Colon (tissue), 2 donors: ENCODE measurements around the gene TMEM200A.

ENCODE experiments used
- FAIRE-seq: peaks from 2 replicates; lab custom pipeline; 2012; peaks lifted over from hg19 to GRCh38; lab: Jason Lieb, UNC
- donor health status: control.
- donor health status: control.

The TMEM200A gene

DNA sequence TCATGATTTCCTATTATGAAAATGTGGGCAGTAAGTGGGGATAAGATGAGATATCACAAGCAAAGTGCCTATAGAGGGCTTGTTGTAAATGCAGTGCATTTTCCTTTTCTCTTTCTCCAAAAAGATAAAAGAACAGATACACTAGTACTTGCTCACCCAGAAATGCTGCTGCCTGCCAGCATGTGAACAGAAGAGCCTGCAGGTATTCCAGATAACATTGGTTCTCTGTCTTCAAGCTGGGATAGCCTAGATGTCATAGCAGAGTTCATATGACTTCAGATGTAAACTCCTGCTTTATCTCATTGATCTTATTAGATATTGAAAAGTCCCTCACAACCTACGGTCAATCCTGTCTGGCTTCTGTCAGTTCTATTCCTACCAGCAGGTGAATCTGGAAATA is 123.7 kb downstream of the TMEM200A start:
- no peak for FAIRE-seq
